HepG2 (cell line): ENCODE measurements around the gene ACADSB. TPM values are rescaled to one million over a fixed set of nuclear protein-coding genes. Genes with fewer than 3 reads are reported as not detected.
A peak's percentile ranks its signal among the peaks of the same experiment; 100 is the strongest.

Experiments
- AHR ChIP-seq: IDR thresholded peaks from 2 replicates; pipeline ENCODE4 v1.6.1; 2018; ENCODE audit warnings: missing genetic modification reagents, missing compliant biosample characterization
- ATF5 ChIP-seq: sonication (generic); formaldehyde crosslinking; IDR thresholded peaks from 2 replicates; pipeline ENCODE4 v1.4.0; 2020; ENCODE audit warnings: mild to moderate bottlenecking, low read depth, missing genetic modification reagents
- CBX2 ChIP-seq, 2 experiments: fragments of 200-600 bp in 1 of 2; sonication (generic); formaldehyde crosslinking in 1 of 2; IDR thresholded peaks; 2 replicates each; pipeline versions ENCODE4 v1.7.0 to v1.8.1; 2018 to 2022; ENCODE audit warnings: low read depth in 2 of 2, low read length in 1 of 2, mild to moderate bottlenecking in 1 of 2, missing genetic modification reagents in 1 of 2
- CREM ChIP-seq, 2 experiments: sonication (generic) in 1 of 2; formaldehyde crosslinking in 1 of 2; IDR thresholded peaks; 2 replicates each; pipeline versions ENCODE4 v1.4.0 to v1.6.1; 2016 to 2020; ENCODE audit warnings: antibody characterized with exemption in 1 of 2, mild to moderate bottlenecking in 1 of 2, missing genetic modification reagents in 1 of 2
- FOXJ3 ChIP-seq: sonication (generic); formaldehyde crosslinking; IDR thresholded peaks from 2 replicates; pipeline ENCODE4 v1.4.0; 2020; ENCODE audit warnings: missing genetic modification reagents, mild to moderate bottlenecking, borderline replicate concordance
- IRF2 ChIP-seq: IDR thresholded peaks from 2 replicates; pipeline ENCODE4 v1.6.1; 2018; ENCODE audit warnings: missing genetic modification reagents, missing compliant biosample characterization
- KDM4B ChIP-seq: sonication (generic); formaldehyde crosslinking; IDR thresholded peaks from 2 replicates; pipeline ENCODE4 v1.4.0; 2020; ENCODE audit warnings: missing genetic modification reagents
- ONECUT2 ChIP-seq: sonication (generic); formaldehyde crosslinking; IDR thresholded peaks from 2 replicates; pipeline ENCODE4 v1.4.0; 2020; ENCODE audit warnings: missing genetic modification reagents
- SP1 ChIP-seq, 2 experiments: fragments of 450-650 bp in 1 of 2; sonication (generic) in 1 of 2; formaldehyde crosslinking in 1 of 2; IDR thresholded peaks; 2 replicates each; pipeline versions ENCODE4 v1.4.0 to v1.6.1; 2016 to 2020; ENCODE audit warnings: missing genetic modification reagents in 1 of 2
- TFDP1 ChIP-seq: IDR thresholded peaks from 2 replicates; pipeline ENCODE4 v1.6.1; 2016; ENCODE audit warnings: missing compliant biosample characterization, missing genetic modification reagents, borderline replicate concordance
- XRCC5 ChIP-seq: fragments of 200-400 bp; formaldehyde crosslinking; optimal IDR thresholded peaks from 2 replicates; pipeline ENCODE3; 2017; ENCODE audit warnings: mild to moderate bottlenecking, low read length
- YY1 ChIP-seq: IDR thresholded peaks from 2 replicates; pipeline ENCODE4 v1.6.1; 2011; ENCODE audit warnings: low read length, low read depth, moderate library complexity, mild to moderate bottlenecking; ENCODE audit not compliant: insufficient read depth, insufficient replicate concordance
- ZFY ChIP-seq: sonication (generic); formaldehyde crosslinking; IDR thresholded peaks from 2 replicates; pipeline ENCODE4 v1.4.0; 2020; ENCODE audit warnings: missing genetic modification reagents
- ZHX2 ChIP-seq, 2 experiments: sonication (generic) in 1 of 2; formaldehyde crosslinking in 1 of 2; IDR thresholded peaks; 2 replicates each; pipeline versions ENCODE4 v1.6.1 to v1.9.0; 2014 to 2022; ENCODE audit warnings: antibody characterized with exemption in 1 of 2, borderline replicate concordance in 1 of 2, inconsistent platforms in 1 of 2, low read depth in 1 of 2, missing genetic modification reagents in 1 of 2
- ZNF280B ChIP-seq: sonication (generic); formaldehyde crosslinking; IDR thresholded peaks from 2 replicates; pipeline ENCODE4 v1.5.0; 2020; ENCODE audit warnings: missing genetic modification reagents, mild to moderate bottlenecking, borderline replicate concordance
- ZNF282 ChIP-seq: fragments of 450-650 bp; IDR thresholded peaks from 2 replicates; pipeline ENCODE4 v1.6.1; 2018; ENCODE audit not compliant: partially characterized antibody
- ZZZ3 ChIP-seq: sonication (generic); formaldehyde crosslinking; IDR thresholded peaks from 2 replicates; pipeline ENCODE4 v1.4.0; 2020; ENCODE audit warnings: missing genetic modification reagents, mild to moderate bottlenecking, borderline replicate concordance
- polyA plus RNA-seq, 8 experiments: library from polyadenylated mRNA; depleted of rRNA in 3 of 8; stranded (reverse) in 7 of 8; unstranded in 1 of 8; fragments of >200 nt; fragmentation: Illumina TruSeq in 4 of 8; extraction: Trizol in 4 of 8; gene quantifications; 2 replicates each; pipeline versions ENCODE4 v1.2.1 to v1.2.3, GENCODE V29; 2011 to 2016; ENCODE audit warnings: low read depth in 4 of 8, missing spikeins in 1 of 8, mixed read lengths in 1 of 8; ENCODE audit not compliant: insufficient read depth in 1 of 8
- total RNA-seq, 5 experiments: library from RNA; depleted of rRNA; stranded (reverse); fragments of >200 nt; fragmentation: Illumina TruSeq; extraction: Trizol; gene quantifications; 2 replicates each; pipeline ENCODE4 v1.2.3, GENCODE V29; 2016; ENCODE audit warnings: low read depth in 1 of 5

The ACADSB gene
- total and polyA plus RNA-seq, 2 of the 13 experiments (the other 11 are each of a cell fraction or from before 2014, with no cell fraction given), result 80.0 to 87.6 TPM

GRCh38 chr10:123035467-123036086 is 26.8 kb downstream of the ACADSB start (continued):
- TF ChIP-seq TFDP1 (no peak), ZNF280B (CRISPR knock-in tag) (no peak), ZFY (peak; percentile 30; the same call in 1 of the 2 replicates), ZZZ3 (no peak), ATF5 (CRISPR knock-in tag) (no peak), CREM (IDR thresholded peaks at IDR 0.05) (peak; percentile 47; the same call in 1 of the 2 replicates), CREM (CRISPR knock-in tag; IDR thresholded peaks at IDR 0.05) (no peak), ONECUT2 (no peak), AHR (CRISPR knock-in tag) (no peak), FOXJ3 (peak; percentile 55; the same call in 1 of the 2 replicates), SP1 (IDR thresholded peaks at IDR 0.05) (no peak), SP1 (CRISPR knock-in tag; IDR thresholded peaks at IDR 0.05) (no peak), IRF2 (CRISPR knock-in tag) (peak; percentile 56; the same call in 1 of the 2 replicates), ZNF282 (no peak), KDM4B (CRISPR knock-in tag) (no peak), YY1 (peak; percentile 21), CBX2 (IDR thresholded peaks at IDR 0.05; ENCODE audit: low read depth, low read length) (no peak), CBX2 (CRISPR knock-in tag; IDR thresholded peaks at IDR 0.05; ENCODE audit: low read depth) (no peak), ZHX2 (IDR thresholded peaks at IDR 0.05; ENCODE audit: low read depth) (no peak), ZHX2 (CRISPR knock-in tag; IDR thresholded peaks at IDR 0.05; ENCODE audit: borderline replicate concordance) (no peak), XRCC5 (peak; percentile 30)
